GM12873 (cell line): ENCODE data around the gene BIRC2.

ENCODE experiments used
- CTCF ChIP-seq: IDR thresholded peaks from 2 replicates; pipeline ENCODE4 v1.5.1; 2012; ENCODE audit warnings: low read depth, mild to moderate bottlenecking, moderate library complexity, low read length, control low read depth; ENCODE audit not compliant: insufficient read depth; ENCODE audit errors: missing control alignments

The BIRC2 gene

GRCh38 chr11:102420547-102420946, 73.5 kb downstream of the BIRC2 start:
- TF ChIP-seq CTCF: no peak

- no peak for TF ChIP-seq CTCF
These were observed 74.2 kb downstream of the BIRC2 start for GRCh38 chr11:102421261-102421660.

- no peak for TF ChIP-seq CTCF
These were observed 76.1 kb downstream of the BIRC2 start for GRCh38 chr11:102422817-102423712.

- no peak for TF ChIP-seq CTCF
These were observed 76.9 kb downstream of the BIRC2 start for GRCh38 chr11:102423936-102424335.

GRCh38 chr11:102426000-102426399, 79.0 kb downstream of the BIRC2 start:
- TF ChIP-seq CTCF: no peak

- TF ChIP-seq CTCF: no peak
These were observed 79.6 kb downstream of the BIRC2 start for GRCh38 chr11:102426570-102426969.

GRCh38 chr11:102427068-102427467, 80.1 kb downstream of the BIRC2 start:
- TF ChIP-seq CTCF: no peak
